Measurements from ENCODE around the gene SLC2A3.
"Not testable (repeated sequence)": the region's sequence is repeated elsewhere in the genome, so short reads cannot be mapped to it uniquely, and the experiment has no call there.

SLC2A3 gene

GRCh38 chr12:7950230-7950943 lies 14.4 kb upstream of the SLC2A3 start:
- DNase-seq: not testable (repeated sequence)

DNA sequence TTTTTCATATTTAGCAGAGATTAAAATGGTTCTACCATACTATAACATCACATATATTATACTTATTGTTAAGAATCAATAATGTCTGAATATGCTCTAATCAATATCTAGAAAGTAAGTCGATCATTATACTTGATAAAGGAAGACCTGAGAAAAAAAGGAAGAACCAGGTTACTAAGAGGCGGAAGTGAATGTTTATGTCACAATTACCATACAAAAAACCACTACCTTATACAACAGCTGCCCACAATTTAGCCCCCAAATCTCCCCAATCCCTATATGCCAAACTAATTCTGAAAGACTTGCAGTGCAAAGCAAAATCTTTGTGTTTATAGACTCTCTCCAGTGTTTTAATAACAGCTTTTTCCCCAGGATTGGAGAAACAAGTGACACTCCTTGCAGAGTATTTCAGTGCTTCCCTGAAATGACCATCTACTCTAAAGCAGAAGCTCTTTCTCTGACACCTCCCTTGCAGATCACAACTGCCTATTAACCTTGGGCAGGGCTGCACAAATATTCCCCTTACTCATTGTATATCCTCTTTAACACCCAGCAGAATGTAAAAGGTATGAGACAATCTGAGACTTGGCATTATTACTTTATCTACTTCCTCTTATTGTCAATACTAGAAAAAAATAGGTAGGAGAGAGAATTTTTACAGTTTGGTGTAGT lies 12.7 kb upstream of the SLC2A3 start:
- DNase-seq: no peak

DNA sequence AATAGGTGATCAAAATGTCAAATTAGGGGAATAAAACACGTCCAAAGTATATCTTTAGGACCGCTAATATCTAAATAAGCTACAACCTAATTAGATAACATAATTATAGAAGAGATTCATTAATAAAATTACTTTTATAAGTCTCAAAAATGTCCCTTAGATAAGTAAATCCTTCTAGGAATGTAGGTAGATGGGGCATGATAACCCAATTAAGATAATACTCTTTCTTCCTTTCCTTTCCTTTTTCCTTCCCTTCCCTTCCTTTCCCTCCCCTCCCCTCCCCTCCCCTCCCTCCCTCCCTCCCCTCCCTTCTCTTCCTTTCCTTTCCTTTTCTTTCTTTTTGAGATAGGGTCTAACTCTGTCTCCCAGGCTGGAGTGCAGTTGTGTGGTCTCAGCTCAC lies 11.0 kb upstream of the SLC2A3 start:
- DNase-seq: no peak

GRCh38 chr12:7944760-7945159 lies 8.8 kb upstream of the SLC2A3 start:
- not testable (repeated sequence) for DNase-seq

GRCh38 chr12:7940906-7941305 lies 4.9 kb upstream of the SLC2A3 start:
- no peak for DNase-seq

GRCh38 chr12:7937833-7938506 lies 2.0 kb upstream of the SLC2A3 start:
- no peak for DNase-seq

- DNase-seq: no peak
These were observed 996 bp downstream of the SLC2A3 start for GRCh38 chr12:7934889-7935492.

GRCh38 chr12:7934091-7934888 lies 1.7 kb downstream of the SLC2A3 start:
- DNase-seq: no peak

DNA sequence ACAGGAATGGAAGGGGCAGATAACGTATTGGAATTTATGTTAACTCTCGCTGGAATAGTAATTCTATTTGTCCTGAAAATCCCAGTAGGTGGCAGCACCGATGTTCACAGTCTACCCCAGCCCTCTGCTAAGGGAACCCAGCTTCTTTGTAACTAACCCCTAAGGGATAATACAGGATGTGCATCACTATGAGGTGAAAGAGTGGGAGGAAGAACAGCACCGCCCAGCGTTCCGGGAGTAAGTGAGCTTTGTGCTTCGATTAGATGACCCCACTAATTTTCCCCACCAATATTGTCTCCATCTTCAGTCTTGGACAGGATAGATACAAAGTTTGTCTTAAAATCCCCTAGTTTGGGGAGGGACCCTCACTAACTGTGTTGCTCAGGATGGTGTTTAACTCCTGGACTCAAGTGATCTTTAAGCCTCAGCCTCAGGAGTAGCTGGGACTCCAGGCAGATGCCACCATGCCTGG lies 2.7 kb downstream of the SLC2A3 start:
- DNase-seq: peak; percentile 17

- not testable (repeated sequence) for DNase-seq
These were observed 3.3 kb downstream of the SLC2A3 start for GRCh38 chr12:7932599-7933240.

DNA sequence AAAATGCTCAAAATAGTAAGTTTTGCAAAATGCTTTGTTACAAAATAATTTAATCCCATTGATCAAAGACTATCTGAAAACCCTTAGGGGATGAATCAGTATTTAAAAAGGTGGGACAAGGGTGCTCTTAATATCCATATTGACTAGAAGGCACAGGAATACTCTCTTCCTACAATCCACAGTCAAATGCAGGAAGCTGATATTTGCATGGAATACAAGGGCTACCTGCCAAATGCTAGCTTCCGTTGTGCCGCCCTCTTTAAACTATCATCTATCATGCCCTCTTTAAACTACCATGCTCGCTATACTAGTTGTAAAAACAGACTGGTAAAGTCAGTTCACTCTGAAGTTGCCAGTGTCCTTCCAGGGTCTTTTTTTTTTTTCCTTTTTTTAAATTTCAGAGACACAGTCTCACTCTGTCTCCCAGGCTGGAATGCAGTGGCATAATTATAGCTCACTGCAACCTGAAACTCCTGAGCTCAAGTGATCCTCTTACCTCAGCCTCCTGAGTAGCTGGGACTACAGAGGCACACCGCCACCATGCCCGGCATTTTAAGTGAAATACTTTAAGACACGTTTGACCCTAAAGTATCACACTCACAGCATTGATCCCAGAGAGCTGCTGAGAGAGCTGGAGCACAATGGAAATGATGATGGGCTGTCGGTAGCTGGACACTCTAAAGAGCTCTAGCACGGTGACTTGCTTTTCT lies 6.7 kb downstream of the SLC2A3 start:
- DNase-seq: no peak

DNA sequence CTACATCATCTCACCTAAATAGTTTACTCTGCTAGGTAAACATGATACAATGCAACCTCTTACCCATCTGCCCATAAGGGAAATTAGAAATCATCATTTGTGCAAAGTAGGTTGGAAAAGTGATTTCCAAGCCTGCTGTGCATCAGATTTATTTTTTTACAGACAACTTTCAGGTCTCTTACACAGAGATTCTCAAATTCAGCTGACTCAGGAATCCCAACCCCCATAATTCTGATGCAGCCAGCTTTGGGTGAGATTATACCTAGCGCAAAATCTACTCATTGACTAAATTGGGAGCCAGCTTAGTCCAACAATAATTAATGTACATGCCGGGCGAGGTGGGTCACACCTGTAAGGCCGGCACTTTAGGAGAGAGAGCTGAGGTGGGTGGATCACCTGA lies 8.5 kb downstream of the SLC2A3 start:
- no peak for DNase-seq

DNA sequence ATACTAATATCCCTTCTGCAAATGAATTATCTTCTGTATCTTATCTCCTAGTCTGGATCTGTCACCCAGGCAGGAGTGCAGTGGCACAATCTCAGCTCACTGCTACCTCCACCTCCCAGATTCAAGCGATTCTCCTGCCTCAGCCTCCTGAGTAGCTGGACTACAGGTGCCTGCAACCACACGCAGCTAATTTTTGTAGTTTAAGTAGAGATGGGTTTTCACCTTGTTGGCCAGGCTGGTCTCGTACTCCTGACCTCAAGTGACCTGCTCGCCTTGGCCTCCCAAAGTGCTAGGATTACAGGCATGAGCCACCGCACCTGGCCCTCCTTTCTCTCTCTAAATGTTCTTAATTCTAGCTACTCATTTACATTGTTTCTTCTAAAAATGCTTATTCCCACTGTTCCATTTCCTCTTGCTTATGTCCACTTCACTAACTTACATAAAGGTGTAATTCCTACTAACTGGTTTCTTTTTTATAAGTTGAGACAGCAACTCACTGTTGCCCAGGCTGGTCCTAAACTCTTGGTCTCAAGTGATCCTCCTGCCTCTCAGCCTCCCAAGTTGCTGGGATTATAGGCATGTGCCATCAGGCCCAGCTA lies 9.8 kb downstream of the SLC2A3 start:
- DNase-seq: not testable (repeated sequence)

DNA sequence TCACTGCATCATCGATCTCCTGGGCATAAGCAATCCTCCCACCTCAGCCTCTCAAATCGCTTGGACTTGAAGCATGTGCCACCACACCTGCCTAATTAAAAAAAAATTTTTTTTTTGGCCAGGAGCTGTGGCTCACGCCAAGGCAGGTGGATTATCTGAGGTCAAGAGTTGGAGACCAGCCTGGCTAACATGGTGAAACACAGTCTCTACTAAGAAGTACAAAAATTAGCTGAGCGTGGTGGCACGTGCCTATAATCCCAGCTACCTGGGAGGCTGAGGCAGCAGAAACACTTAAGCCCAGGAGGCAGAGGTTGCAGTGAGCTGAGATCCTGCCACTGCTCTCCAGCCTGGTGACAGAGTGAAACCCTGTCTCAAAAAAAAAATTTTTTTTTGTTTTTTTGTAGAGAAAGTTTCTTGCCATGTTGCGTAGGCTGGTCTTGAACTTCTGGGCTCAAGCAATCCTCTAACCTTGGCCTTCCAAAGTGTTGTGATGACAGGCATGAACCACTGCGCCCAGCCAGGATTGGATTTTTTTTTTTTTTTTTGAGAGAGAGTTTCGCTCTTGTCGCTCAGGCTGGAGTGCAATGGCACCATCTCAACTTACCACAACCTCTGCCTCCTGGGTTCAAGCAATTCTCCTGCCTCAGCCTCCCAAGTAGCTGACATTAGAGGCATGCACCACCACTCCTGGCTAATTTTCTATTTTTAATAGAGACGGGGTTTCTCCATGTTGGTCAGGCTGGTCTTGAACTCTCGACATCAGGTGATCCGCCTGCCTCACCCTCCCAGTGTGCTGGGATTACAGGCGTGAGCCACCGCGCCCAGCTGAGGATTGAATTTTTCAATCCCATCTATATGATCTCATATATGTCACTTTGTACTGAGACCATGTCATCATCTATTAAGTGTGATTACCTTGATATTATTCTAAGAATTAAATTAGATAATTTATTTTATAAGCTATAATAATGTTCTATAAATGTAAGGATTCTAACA lies 12.4 kb downstream of the SLC2A3 start:
- no peak for DNase-seq

DNA sequence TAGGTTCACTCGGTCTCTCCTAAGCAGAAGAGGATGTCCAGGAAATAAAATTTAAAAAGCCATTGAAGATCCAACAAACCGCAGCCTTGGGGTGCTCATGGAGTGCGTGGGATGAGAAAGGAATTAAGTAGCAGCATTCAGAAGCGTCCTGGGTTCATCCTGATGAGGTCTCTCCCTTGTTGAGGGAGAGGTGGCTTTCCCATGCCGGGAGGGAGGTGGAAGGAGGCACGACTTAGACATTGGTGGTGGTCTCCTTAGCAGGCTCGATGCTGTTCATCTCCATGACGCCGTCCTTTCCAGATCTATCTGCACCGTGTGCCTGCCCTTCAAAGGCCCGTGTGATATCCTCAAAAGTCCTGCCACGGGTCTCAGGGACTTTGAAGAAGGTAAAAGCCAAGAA lies 14.8 kb downstream of the SLC2A3 start:
- DNase-seq: not testable (repeated sequence)

GRCh38 chr12:7918268-7918590 lies 17.8 kb downstream of the SLC2A3 start:
- not testable (repeated sequence) for DNase-seq

DNA sequence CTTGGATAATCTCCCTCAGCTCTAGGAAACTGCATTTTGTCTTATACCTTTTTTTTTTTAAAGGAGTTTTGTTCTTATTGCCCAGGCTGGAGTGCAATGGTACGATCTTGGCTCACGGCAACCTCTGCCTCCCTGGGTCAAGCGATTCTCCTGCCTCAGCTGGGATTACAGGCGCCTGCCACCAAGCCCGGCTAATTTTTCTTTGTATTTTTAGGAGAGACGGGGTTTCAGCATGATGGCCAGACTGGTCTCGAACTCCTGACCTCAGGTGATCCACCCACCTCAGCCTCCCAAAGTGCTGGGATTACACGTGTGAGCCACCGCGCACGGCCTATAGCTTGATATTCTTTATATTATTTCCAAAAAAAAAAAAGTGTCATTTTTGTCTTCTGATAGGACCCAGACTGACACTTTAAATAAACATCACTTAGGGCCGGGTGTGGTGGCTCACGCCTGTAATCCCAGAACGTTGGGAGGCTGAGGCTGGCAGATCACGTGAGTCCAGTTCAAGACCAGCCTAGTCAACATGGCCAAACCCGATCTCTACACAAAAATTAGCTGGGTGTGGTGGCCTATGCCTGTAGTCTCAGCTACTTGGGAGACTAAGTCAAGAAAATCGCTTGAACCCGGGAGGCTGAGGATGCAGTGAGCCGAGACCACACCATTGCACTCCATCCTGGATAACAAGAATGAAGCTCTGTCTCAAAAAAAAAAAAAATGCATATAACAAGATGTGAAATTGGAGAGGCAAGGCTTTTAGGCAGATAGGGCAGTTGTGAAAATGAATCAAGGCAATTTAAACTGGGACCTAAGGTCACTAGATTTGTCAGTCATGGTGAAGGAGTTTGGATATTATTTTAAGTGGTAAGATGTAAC lies 18.4 kb downstream of the SLC2A3 start:
- DNase-seq: no peak

- DNase-seq: no peak
These were observed 19.1 kb downstream of the SLC2A3 start for GRCh38 chr12:7916936-7917335.
